Measurements from ENCODE around the gene WDR7.
"Not testable (repeated sequence)": the region's sequence is repeated elsewhere in the genome, so short reads cannot be mapped to it uniquely, and the experiment has no call there.

WDR7 gene

DNA sequence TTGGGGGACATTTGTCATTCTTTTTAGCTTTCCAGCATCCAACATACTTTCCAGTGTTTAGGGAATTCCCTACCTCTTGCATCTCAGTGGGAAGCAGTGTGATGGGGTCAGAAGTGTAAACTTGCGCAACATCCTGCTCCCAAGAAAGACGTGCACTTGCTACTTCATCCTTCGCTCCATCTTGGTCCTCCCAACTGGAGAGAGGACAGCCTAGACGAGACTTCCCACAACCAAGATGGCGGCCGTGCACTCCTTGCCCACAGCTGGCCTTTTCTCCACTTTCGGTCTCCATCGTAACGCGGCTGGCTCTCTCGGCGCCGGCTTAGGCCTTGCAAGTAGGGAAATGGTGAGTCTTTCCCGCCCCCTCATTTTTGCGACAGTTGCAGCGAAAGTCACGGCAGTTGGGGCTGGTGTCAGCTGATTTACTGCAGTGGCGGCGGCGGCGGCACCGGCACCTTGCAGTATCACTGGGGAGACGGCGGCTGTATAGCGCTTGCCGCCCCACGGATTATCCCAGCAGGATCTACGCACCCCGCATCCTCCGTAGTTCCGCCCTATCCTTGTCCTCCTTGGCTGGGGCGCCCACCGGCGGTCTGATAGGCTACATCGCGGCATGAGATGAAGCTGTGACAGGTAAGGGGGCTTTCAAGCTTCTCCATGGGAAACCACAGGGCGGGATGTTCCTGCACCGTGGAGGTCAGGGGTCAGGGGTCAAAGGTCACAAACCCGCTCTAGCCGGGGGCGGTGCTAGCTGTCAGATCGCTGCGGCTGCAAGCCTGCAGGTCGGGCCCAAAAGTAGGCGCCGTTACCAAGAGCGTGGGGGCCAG is at the start of gene WDR7:
WDR7 (plus strand) TSS at position 416 of the 827 bp plus-strand sequence. CDS start 21,157 bp downstream, outside the sequence.
- DNase-seq = peak; percentile 95

DNA sequence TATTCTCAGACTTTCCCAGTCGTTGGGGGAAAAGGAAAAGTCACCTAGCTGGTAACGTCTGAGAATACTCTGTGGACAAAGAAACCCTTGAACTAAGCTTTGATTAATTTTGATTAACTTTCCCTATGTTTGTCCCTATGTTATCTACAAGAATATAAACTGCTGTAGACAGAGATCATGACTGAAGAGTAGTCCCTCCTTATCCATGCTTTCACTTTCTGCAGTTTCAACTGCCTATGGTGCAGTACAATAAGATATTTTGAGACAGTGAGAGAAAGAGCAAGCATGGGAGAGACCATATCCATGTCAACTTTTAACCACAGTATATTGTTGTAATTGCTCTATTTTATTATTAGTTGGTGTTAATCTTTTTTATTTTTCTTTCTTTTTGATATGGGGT is 44.5 kb upstream of the WDR7 start:
- DNase-seq = no peak

DNA sequence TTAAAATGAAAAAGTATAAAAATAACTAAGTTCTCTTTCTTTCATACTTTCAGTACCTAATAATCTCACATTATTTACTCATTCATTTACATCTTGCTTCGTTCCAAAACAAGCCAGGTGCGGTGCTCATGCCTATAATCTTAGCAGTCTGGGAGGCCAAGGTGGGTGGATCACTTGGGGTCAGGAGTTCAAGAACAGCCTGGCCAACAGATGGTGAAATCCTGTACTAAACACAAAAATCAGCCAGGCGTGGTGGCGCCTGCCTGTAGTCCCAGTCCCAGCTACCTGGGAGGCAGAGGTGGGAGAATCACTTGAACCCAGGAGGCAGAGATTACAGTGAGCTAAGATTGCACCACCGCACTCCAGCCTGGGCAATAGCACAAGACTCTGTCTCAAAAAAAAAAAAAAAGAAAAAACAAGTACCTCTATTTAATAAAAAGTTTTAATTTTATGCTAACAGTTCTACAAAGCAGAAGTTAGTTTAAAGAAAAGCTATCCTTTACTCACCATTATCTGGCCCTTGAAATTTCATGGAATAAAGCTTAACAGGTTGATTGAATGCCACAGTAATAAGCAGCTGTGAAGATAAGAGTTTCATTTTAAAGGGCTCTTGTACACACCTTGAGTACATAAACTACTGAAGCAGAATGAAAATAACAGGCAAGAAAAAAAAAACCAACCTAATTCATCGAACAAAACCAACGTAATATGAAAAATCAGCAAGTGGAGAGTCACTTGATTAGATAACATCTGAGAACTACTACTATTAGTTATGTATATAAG is 35.2 kb upstream of the WDR7 start:
- DNase-seq = no peak

DNA sequence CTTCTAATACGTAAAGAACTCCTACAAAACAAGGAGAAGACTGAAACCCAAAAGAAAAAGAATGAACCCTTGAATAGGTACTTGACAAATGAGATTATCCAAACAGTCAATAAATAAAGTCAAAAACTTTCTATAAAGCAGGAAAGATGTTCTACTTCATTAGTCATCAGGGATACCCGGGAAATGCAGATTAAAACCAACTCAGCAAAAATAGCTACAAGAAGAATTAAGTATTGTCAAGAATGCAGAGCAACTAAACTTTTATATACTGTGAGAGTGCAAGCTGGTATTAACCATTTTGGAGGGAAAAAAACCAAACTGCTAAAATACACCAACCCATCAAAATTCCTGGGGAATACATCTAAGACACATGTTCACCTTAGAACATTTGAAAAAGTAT is 23.2 kb upstream of the WDR7 start:
- DNase-seq = no peak

DNA sequence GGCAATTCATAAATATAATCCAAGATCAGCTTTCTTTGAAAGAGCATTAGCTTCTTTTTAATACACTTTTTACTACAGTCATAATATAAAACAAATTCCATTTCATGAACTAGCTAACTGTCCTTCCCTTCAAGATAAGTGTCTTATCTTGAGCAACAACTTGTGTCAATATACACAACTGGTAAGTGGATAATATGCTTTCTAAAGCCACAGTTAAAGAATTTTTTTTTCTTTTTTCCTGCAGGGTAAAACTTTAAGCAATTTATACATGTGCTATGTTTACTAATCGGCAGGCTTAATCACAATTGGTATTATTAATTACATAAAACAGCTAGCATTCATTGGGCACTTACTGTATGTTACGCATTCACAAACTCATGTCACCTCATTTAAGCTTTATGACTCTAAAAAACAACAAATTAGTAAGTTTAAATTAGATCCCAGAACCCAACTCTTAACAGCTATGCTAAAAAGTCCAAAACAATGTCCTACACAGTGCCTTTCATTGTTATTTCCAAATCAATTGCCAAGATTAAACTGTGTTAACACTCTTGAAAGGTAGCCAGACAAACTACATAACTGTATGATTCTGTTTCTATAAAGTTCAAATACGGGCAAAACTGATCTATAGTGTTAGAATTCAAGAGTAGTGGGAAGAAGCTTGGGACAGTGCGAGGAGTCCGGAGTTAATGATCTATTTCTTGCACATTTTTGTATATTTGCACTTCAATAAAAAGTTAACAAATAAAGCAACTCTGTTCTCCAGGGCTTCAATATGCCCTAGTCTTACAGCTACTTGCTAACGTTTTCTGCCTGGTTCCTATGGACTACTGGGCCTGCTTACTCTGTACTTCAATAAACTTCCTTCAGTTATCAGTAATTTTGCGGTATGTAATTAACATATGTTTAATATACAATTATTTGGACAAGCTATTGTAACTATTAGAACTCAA is 18.8 kb upstream of the WDR7 start:
- DNase-seq = no peak

DNA sequence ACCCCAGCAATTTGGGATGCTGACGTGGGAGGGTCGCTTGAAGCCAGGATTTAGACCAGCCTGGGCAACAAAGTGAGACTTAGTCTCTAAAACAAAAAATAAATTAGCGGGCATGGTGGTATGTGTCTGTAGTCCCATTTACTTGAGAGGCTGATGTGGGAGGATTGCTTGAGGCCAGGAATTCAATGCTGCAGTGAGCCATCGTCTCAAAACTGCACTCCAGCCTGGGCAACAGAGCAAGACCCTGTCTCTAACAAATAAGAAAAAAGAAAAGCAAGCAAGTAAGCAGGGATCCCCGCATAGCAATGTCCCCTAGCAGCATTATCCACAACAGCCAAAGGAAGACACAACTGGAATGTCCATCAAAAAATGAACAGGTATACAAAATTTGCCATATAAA is 16.2 kb upstream of the WDR7 start:
- DNase-seq = no peak

DNA sequence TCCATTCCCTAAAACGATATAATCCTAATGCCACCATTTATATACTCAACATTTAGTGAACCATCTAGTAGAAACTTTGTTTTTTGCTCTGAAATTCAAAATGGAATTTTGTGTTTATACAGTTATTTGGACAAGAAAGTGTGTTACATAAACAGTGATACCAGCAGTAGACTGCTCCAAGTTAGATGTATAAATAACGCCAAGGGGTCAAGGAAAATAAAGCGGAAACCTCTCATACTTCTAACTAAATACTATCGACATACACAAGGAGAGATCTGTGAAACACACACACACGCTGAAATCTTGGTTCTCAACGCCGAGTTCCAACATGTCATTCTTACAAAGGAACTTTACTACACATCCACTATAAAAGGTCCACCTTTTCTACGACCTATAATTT is 14.0 kb upstream of the WDR7 start:
- DNase-seq = no peak

DNA sequence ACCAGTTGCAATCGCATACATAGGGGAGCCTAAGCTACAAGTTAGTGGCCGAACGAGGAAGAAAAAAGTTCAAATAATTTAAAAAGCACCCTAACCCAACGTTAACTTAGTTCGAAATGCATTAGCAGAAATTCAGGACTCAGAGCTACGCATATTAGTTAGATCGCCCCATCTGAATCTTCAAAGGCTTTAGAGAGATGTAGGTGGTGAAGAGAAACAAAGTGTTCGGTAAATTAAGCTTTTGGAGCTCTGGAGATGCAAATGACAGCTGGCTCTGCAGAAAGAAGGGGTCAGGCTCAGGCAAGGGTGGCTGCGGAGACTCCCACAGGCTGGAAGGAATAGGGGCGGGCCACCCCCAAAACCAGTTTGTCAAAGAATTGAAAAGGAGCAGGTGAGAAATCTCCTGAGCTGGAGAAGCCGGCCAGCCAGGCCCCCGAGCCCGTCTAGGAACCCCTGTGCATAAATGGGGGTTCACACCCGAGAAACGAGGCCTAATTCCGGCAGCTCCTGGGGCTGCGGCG is 13.4 kb upstream of the WDR7 start:
- no peak for DNase-seq

DNA sequence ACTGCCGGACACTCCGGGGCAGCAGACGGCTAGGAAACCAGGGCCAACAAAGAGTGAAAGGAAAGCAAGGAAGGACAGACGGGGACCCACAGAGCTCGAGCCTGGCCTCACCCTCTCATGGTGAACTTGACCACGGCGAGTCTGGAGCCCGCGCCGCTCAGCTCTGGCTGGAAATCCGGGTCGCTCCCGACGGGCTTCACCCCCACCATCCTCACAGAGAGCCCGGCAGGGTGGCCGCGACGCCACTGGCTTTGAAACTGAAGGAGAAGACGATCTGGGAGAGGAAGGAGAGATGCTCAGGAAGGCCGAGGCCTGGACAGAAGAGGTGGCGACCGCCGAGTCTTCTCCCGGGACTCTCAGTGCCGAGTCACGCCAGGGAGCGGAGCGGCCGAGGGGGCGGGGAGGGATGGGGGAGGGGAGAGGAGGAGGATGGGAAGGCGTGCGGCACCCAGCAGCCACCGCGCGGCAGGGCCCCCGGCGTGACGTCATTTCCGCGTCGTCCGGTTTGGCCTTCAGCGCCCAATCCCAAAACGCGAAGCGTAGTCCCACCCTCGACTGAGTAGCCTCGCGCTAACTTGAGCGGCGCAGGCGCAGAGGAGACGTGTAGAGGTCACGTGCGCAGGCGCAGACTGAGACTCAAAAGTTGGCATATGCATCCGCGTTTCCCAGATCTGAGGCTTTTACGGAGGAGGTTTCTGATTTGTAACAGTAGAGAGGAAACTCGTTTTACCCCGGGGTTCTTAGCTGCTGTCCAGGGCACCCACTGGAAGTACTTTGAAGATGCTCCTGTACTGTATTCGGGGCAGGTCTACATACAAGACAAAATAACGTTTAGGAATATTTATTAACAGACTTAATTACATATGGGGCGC is 12.7 kb upstream of the WDR7 start, which contains the start of gene TXNL1:
TXNL1 (minus strand) TSS at position 361 of the 872 bp plus-strand sequence; CDS start at position 209, 152 bp downstream.
- peak; percentile 98 for DNase-seq

DNA sequence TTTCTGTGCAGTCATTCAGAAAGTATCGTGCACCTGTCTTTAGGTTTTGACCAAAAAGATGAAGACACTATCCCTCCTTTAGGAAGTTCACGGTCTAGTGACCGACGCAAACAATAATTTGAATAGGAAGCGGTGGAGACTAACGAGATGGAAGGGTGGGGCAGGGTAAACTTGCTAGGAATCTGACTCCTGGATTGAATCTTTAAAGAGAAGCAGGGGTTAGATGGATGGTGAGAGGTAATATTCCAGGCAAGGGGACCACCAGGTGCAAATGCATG is 12.1 kb upstream of the WDR7 start:
- no peak for DNase-seq

DNA sequence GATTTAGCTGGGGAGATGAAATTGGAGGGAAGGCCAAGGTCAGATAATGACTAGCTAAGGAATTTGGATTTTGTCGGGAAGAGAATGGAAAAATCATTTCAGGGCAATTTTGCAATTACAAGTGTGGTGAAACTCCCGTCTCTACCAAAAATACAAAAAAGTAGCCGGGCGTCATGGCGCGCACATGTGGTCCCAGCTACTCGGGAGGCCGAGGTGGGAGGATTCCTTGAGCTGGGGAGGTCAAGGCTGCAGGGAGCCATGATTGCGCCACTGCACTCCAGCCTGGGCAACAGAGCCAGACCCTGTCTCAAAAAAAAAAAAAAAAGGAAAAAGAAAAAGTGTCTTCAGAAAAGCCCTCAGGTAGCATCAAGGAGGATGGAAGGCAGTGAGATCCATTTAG is 11.6 kb upstream of the WDR7 start:
- DNase-seq = no peak

DNA sequence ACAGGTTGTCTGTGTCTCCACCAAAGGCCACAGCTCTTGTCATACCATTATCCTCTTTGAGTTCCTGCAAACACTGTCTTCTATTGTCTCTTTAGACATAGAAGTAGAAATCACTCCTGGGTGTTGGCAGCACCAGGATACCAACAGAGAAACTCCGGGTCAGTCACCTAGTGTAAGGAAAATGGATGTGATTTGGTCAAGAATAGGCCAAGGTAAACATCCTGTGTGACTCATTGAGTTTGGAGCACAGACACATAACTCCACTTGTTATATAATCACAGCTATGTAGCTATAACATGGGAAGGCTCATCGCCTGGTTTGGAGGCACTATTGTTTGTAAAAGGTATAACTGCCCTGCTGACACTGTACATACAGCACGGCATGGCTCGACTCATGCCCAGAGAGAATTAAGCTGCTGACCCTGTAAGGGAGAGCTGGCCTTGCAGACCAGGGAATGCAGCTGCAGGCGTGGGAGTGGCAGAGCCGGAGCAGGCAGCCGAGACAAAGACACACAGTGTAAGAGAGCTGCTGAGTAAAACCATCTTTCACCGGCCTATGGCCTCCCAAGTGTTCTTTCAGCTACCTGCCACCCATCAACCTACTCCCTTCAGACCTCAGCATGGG is 9.3 kb upstream of the WDR7 start:
- no peak for DNase-seq

DNA sequence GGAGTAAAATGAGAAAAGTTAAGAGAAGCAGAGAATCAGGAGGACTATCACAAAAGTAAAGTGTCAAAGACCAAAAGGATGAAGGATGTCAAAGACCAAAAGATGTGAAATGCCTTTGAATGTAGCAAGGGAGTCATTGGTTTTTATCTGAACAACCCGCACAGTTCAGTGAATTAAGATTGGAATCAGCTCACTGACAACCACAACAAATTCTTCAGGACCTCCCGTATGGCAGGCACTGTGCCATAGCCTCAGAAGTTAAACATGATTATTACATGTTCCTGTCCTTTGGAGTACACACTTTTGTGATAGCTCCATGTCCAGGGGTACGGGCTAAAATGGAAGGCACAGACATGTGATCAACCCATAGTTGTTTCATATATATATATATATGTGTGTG is 7.8 kb upstream of the WDR7 start:
- no peak for DNase-seq

DNA sequence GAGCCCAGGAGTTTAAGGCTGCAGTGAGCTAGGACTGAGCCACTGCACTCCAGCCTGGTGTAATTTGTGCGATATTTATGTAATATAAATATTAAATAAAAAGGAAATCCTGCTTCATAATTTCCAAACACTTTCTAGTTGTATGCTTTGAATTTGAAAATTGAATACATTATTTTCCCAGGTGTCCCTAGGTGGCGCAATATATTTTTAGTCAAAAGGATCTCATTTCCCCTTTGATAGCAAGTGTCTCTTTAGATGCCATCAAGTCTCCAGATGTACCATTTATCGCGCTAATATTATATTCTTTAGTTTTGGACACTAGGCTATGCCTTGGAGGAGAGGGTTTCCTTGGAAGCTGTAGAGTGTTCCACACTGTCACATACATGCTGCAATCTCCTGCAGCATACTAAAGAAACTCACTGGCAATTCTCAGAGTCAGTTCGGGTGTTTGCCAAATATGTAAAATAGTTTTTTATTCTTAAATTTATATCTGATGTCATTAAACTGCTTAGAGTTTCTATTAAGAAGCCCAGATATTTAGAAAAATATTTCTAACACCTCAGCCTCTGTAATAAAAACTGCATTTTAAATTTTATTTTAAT is 5.6 kb upstream of the WDR7 start:
- DNase-seq = no peak

DNA sequence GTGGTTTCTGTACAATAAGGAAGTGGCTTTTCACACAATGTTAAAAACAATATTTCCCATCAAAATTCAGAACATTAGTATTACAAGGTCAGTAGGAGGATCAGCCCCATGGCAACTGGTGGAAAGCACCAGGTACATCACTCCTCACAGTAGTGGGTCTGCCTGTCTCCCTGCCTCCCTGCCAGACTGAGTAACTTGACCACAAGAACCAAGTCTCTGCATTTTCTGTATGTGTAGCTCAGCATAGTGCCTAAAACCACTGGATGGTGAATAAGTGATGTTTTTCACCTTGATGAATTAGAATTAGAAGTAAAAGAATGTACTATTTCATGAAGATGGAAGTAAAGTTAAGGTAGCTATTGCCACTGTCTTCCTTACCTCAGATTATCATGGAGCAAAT is 4.1 kb upstream of the WDR7 start:
- no peak for DNase-seq

DNA sequence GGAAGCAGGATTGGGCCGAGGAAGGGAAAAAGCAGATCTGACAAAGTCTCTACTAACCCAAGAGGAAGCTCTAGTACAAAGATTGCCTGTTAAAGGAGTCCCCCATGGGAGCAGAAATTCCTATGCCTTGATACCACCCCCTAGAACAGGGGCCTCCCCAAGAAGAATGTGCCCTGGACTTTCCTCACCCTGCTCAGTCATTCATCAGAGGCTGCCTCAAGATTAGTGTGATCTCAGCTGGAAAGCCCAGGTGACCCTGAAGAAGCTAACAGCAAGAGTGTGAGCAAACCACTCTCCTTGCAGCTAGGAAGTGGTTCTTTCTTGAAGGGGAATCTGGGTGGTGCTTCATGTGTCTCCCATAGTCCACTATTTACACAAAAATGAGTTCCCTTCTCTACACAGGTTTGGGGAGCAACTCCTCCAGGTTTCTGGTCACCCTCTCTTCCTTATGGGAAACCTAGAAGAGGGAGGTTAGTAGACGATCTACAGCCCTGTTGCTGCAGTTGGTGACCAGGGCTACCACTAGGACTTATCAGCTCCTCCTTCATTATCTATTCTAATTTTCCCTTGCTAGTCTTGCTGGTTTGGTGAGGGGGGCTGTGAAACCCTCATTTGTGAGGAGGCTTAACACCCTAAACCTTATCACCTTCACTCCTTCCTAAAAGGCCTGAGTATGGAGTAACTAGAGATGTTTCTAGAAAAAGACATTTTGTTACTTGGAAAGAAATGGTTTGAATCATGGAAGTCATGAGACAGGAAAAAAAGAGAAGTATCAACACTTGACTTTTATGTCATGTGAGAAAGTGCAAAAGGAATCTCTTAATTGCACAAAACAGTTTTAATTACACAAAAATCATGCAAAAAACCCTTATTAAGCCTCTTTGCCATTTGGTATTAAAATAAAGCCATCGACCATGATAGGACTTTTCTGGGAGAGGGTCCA is 2.9 kb upstream of the WDR7 start:
- no peak for DNase-seq

DNA sequence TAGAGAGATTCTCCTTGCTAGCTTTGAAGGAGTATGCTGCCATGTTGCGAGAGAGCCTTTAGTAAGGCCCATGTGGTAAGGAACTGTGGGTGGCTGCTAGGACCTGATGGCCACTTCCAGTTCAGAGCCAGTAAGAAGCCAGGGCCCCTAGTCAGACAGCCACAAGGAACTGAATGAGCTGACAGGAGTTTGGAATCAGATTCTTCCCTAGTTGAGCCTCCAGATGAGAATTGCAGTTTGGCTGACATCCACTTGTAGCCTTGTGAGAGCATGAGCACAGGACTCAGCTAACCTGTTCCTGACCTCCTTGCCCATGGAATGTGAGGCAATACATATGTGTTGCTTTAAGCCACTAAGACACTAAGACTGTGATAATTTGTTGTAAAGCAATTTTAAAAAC is 1.2 kb upstream of the WDR7 start:
- DNase-seq = no peak

DNA sequence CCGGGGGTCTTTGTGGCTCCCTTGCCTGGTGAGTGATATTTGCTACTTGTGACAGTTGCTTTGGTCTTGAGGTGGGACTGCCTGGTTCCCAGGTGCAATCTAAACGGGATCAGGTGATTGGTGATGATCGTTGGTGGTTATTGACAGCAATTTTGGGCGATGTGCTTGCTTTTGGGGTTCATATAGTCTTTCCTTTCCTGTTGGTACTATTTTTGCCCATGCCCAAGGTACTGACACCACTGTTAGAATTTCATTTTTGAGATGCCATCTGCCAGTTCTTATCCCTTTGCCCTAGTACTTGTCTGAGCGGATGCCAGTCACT is 573 bp downstream of the WDR7 start:
- DNase-seq = no peak

DNA sequence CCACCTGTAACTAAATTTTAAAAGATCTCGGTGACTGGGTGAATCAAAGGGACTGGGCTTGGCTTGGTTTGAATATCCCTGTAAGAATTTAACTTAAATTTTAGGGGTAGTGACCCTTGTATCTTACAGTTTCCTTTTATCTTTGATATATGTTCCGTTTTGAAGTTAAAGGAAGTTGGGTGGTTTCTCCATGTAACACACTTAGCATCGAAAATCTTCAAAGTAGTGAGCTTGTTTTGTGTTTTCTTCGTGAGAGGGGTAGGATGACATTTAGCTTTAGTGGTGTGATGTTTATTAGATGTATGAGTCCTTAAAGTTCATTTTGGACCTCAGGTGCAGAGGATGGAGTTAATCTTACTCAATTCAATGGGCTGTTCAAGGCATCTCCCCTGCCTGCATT is 1.6 kb downstream of the WDR7 start:
- DNase-seq = no peak

DNA sequence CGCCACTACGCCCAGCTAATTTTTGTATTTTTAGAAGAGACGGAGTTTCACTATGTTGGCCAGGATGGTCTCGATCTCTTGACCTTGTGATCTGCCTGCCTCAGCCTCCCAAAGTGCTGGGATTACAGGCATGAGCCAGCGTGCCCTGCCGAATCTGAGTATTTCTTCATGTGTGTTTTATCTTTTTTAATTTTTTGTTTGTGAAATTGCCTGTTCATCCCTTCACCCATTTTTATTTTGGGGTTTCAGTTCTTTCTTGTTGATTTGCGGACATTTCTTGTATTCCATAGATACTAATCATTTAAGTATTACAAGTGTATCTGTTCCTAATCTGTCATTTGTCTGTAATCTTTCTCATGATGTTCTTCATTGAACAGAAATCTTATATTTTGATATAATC is 3.1 kb downstream of the WDR7 start:
- DNase-seq = not testable (repeated sequence)

Measured in NCI-H774 (cell line).